LNCAP (cell line): ENCODE measurements around the gene NKAIN4.

ENCODE experiments used
- TF ChIP-seq, protein P1 (sequence below): fragments of 450-650 bp; IDR thresholded peaks from 2 replicates; pipeline ENCODE4 v1.5.1; 2017; ENCODE audit warnings: mild to moderate bottlenecking

NKAIN4 gene

DNA sequence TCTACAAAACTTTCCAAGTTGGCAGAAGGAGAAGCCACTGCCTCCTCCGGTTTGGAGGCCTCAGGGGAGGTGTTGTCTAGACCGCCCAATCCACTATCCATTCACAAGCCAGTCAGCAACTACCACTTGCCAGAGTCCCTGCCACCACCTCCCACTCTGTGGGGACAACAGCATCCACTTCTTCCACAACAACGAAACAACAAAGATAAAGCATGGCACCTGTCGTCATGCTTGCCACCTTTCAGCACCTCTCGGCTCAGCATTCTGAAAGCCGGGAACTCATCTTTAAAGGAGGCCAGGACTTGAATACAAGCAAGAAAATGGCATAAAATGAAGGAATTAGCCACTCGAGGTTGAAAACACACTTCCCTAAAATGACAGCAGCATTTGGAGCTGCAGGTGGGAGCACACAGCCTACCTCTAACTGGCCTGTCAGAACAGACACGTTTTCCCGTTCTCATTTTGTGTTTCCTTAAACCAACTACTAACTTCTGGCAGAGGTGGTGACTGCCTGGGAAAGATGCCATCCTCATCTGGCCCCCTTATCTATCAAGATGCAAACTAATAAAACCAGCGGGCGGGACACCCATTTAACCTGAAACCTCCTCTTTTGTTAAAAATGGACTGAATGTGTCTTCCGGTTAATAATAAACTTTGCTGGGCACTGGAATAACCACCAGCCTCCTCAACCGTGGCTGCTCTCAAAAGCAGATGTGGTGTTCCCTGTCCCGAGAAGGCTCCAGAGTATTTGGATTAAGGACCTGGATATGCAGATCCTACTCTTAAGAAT lies 60.1 kb downstream of the NKAIN4 start:
- TF ChIP-seq, protein P1, sequence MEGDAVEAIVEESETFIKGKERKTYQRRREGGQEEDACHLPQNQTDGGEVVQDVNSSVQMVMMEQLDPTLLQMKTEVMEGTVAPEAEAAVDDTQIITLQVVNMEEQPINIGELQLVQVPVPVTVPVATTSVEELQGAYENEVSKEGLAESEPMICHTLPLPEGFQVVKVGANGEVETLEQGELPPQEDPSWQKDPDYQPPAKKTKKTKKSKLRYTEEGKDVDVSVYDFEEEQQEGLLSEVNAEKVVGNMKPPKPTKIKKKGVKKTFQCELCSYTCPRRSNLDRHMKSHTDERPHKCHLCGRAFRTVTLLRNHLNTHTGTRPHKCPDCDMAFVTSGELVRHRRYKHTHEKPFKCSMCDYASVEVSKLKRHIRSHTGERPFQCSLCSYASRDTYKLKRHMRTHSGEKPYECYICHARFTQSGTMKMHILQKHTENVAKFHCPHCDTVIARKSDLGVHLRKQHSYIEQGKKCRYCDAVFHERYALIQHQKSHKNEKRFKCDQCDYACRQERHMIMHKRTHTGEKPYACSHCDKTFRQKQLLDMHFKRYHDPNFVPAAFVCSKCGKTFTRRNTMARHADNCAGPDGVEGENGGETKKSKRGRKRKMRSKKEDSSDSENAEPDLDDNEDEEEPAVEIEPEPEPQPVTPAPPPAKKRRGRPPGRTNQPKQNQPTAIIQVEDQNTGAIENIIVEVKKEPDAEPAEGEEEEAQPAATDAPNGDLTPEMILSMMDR: no peak

DNA sequence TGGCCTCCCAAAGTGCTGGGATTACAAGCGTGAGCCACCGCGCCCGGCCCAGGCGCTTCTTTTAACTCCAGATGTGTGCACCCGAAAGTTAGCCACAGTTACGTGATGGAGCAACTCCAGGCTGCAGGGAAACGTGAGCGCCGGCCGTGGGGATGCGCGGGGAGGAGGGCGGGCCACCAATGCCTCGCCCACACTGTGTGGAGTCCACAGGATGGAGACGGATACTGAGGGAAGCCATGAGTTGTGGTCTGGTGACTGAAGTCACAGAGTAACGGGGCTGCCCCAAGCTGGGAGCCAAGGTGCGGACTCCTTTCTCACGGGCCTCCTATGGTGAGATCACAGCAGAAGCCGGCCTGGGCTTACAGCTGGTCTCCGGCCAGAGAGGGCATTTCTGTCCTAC lies 61.5 kb downstream of the NKAIN4 start:
- TF ChIP-seq, protein P1: no peak

DNA sequence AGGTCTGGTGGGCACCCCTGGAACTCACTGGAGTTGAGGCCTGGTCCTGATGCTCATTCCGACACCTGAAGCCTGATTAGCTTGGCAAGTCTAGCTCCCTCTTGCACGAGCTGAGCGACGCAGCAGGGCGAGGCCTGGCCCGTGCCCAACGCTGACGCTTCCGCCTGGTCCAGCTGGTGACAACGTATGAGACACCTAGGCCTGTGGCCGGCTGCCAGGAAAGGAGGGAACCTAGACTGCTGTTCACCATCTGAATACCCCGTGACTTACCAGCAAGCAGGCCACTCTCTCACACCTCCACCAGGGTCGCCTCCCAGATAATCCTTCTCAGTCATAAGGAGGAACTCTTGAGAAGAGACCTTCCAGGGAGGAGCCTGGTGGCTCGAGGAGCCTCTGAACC lies 62.9 kb downstream of the NKAIN4 start:
- TF ChIP-seq, protein P1: no peak

DNA sequence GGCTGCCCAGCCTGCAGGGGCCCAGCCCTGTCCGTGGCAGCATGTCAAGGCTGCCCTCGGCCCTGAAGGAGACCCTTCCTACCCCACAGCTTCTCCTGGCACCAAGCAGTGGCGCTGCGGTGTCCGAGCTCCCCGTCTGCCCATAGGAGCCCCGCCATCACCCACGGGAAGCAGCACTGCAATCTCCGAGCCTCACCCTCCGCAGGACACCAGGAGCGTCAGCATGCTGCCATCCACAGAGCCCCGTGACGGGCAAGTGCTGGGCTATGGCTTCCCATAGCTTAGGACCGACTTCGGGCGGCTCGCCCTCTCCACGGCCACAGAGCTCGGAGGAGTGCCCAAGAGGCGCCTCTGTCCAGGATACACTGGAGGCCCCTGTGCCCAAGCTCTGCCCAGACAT lies 63.4 kb downstream of the NKAIN4 start:
- TF ChIP-seq, protein P1: no peak
